IgD-negative memory B cell (primary cell): ENCODE results near the gene TIAM2. TPM values are rescaled to one million over a fixed set of nuclear protein-coding genes. Genes with fewer than 3 reads are reported as not detected.
"Not testable (repeated sequence)": the region's sequence is repeated elsewhere in the genome, so short reads cannot be mapped to it uniquely, and the experiment has no call there.

Source experiments
- H3K27ac Mint-ChIP-seq, 3 donors: one replicate each; pipeline ENCODE4 v1.8.0; 2020 to 2022; ENCODE audit warnings: mild to moderate bottlenecking in 3 of 3, mixed read lengths in 3 of 3, moderate library complexity in 1 of 3
- H3K27me3 Mint-ChIP-seq: one replicate; pipeline ENCODE4 v1.8.0; 2021; ENCODE audit warnings: mixed read lengths
- H3K36me3 Mint-ChIP-seq: one replicate; pipeline ENCODE4 v1.8.0; 2020; ENCODE audit warnings: mild to moderate bottlenecking, mixed read lengths
- H3K4me1 Mint-ChIP-seq, 3 donors: one replicate each; pipeline ENCODE4 v1.8.0; 2020 to 2022; ENCODE audit warnings: mixed read lengths in 3 of 3, mild to moderate bottlenecking in 1 of 3
- H3K4me3 Mint-ChIP-seq, 4 donors: one replicate each; pipeline ENCODE4 v1.8.0; 2020 to 2022; ENCODE audit warnings: mild to moderate bottlenecking in 4 of 4, mixed read lengths in 4 of 4, moderate library complexity in 3 of 4
- H3K9me3 Mint-ChIP-seq, 3 donors: one replicate each; pipeline ENCODE4 v1.8.0; 2020 to 2021; ENCODE audit warnings: mixed read lengths in 3 of 3, mild to moderate bottlenecking in 1 of 3
- polyA plus RNA-seq: library from polyadenylated mRNA; unstranded; fragments of 300-500 nt; fragmentation: Illumina TruSeq; gene quantifications from one replicate; pipeline ENCODE4 v1.2.3, GENCODE V29; 2021

TIAM2 gene
- polyA plus RNA-seq, 1 donor from 2014 or later = 5.8 TPM

DNA sequence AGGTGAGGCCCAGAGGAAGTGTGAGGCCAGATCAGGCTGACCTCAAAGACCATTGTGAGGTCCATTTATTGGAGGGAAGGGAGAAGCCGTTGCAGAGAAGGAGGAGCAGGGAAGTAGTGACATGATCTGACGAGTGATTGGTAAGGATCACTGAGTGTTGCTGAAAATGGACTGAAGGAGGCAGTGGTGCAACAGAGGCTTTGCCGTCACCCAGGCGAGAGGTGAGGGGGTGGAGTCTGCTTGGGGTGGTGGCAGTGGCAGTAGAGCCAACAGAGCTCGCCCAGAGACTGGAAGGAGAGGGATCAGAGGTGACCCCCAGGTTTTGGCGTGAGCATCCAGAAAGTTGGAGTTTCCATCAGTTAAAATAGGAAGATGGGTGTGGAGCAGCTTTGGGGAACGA is 200.8 kb downstream of the TIAM2 start:
- no peak overlapping the region for H3K27ac Mint-ChIP-seq

DNA sequence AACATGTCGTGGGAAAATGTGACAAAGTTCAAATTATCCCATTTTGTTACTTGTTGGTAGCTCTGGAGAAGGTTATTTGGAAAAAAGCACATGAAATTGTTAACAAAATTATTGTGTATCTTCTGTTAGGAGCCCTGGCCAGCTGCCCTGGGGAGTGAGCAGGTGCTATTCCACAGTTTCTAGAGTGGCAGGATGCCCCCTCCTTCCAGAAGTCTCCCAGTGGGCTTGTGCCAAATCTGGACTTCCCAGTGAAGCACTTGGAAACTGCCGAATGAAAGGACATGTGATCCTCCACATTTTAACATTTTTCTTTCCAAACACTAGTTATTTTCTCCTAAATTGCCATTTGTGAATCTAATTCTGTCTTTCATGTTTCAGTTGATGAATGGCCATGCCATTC is 201.8 kb downstream of the TIAM2 start:
- no peak overlapping the region for H3K4me3 Mint-ChIP-seq

More for the DNA sequence above, 200.8 kb downstream of the TIAM2 start:
- Mint-ChIP-seq H3K4me3 (no peak overlapping the region), H3K9me3 (peaks cover 0 to 3% (median 2%) of the 10 kb centered on the region in 3 donors), H3K27me3 (no peaks in the 10 kb centered on the region), H3K4me1 (peaks cover 5 to 15% (median 12%) of the 10 kb centered on the region in 3 donors), H3K36me3 (peaks cover 20% of the 10 kb centered on the region)

DNA sequence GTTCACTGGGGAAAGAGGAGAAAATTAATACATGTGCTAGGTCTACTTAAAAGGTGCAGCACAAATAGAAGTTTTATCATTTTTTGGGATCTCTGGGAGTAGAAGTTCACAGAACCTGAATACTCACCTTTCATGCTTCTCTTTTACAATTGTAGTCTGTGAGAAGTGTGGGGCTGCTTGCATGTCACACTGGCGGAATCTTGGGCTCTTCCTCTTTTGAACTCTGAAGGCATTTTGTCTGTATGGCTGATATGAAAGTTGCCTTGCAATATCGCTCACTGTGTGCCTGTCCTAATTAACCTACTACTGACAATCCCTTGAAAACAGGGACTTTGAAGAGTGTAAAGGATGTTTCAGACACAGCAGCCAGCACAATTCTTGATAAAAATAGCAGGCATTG is 202.8 kb downstream of the TIAM2 start:
- H3K4me3 Mint-ChIP-seq = no peak overlapping the region
- H3K4me1 Mint-ChIP-seq = peaks cover 5 to 20% (median 17%) of the 10 kb centered on the region in 3 donors
- no peaks in the 10 kb centered on the region for H3K27me3 Mint-ChIP-seq
- peaks cover 0 to 3% (median 2%) of the 10 kb centered on the region in 3 donors for H3K9me3 Mint-ChIP-seq
- H3K27ac Mint-ChIP-seq = no peak overlapping the region
- peaks cover 20% of the 10 kb centered on the region for H3K36me3 Mint-ChIP-seq

More for the DNA sequence above, 201.8 kb downstream of the TIAM2 start:
- peaks cover 20% of the 10 kb centered on the region for H3K36me3 Mint-ChIP-seq
- no peak overlapping the region for H3K27ac Mint-ChIP-seq
- no peaks in the 10 kb centered on the region for H3K27me3 Mint-ChIP-seq
- peaks cover 5 to 18% (median 18%) of the 10 kb centered on the region in 3 donors for H3K4me1 Mint-ChIP-seq
- peaks cover 0 to 3% (median 2%) of the 10 kb centered on the region in 3 donors for H3K9me3 Mint-ChIP-seq

DNA sequence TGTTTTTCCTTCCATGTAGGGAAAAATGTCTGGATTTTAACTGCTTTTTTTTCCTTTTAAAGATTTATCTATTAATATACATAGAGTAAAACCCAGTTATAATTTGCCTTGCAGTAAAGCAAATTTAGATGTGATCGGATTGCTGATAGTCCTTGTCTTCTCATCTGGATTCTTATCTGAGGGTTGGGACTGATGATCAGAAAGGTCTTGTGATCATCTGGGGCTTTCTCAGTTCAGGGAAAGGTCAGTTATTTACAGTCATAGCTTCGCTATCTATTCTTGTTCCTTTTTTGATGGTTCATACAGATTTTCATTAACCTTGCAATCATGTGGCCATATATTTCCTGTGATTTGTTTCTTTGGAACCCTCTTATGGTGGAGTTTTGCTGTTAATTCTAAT is 204.9 kb downstream of the TIAM2 start:
- no peaks in the 10 kb centered on the region for H3K27me3 Mint-ChIP-seq
- H3K36me3 Mint-ChIP-seq = peaks cover 17% of the 10 kb centered on the region
- peaks cover 0 to 3% (median 2%) of the 10 kb centered on the region in 3 donors for H3K9me3 Mint-ChIP-seq
- peaks cover 5 to 21% (median 20%) of the 10 kb centered on the region in 3 donors for H3K4me1 Mint-ChIP-seq
- no peak overlapping the region for H3K4me3 Mint-ChIP-seq
- H3K27ac Mint-ChIP-seq = peak overlapping the region in 1 of 3 donors; percentile 47

GRCh38 chr6:155201461-155202226 is 206.5 kb downstream of the TIAM2 start:
- H3K36me3 Mint-ChIP-seq = peaks cover 7% of the 10 kb centered on the region
- no peaks in the 10 kb centered on the region for H3K27me3 Mint-ChIP-seq
- H3K9me3 Mint-ChIP-seq = peaks cover 0 to 3% (median 0%) of the 10 kb centered on the region in 3 donors
- peak overlapping the region in 2 of 3 donors; percentile 41 to 77 for H3K27ac Mint-ChIP-seq
- peaks cover 7 to 31% (median 30%) of the 10 kb centered on the region in 3 donors for H3K4me1 Mint-ChIP-seq
- H3K4me3 Mint-ChIP-seq = peak overlapping the region in 2 of 4 donors; percentile 21 to 80

DNA sequence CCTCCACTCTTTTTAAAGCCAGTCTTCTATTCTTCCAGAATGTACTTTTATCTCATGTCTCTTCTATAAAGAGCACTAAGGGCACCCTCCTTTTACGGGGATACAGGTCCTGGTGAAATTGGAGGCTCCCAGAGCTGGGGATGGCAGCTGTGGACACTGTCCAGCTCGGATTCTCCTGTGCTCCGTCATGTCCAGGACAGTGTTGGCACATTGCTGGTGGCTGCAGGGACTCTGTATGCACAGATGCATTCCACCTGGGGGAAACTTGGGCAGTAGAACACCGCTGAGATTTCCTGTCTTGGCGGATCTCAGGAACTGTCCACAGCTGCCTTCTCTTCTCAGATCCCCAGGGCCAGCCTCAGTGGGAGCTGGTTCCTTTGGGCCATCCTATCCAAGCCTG is 212.1 kb downstream of the TIAM2 start:
- H3K9me3 Mint-ChIP-seq = peaks cover 0 to 2% (median 0%) of the 10 kb centered on the region in 3 donors
- H3K36me3 Mint-ChIP-seq = peaks cover 3% of the 10 kb centered on the region
- no peaks in the 10 kb centered on the region for H3K27me3 Mint-ChIP-seq
- peaks cover 5 to 19% (median 12%) of the 10 kb centered on the region in 3 donors for H3K4me1 Mint-ChIP-seq
- no peak overlapping the region for H3K4me3 Mint-ChIP-seq
- no peak overlapping the region for H3K27ac Mint-ChIP-seq

DNA sequence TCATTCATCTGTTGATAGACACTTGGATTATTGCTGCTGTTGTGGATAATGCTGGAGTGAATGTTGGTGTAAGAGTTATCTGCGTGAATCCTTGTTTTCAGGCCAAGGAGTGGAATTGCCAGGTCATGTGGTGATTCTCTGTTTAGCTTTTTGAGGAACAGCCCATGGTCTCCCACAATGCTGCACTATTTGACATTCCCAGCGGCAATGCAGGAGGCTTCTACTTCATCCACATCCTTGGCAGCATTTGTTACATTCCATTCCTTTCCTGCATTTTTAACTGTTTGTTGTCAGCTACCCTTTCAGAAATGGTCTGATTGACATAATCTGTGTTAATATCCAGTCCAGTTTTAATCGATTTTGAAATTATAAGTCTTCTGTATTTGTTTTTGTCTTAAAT is 217.0 kb downstream of the TIAM2 start:
- Mint-ChIP-seq H3K27ac (no peak overlapping the region), H3K4me1 (peaks cover 0 to 8% (median 0%) of the 10 kb centered on the region in 3 donors), H3K9me3 (peaks cover 0 to 2% (median 0%) of the 10 kb centered on the region in 3 donors), H3K4me3 (no peak overlapping the region), H3K27me3 (no peaks in the 10 kb centered on the region), H3K36me3 (peaks cover 5% of the 10 kb centered on the region)

DNA sequence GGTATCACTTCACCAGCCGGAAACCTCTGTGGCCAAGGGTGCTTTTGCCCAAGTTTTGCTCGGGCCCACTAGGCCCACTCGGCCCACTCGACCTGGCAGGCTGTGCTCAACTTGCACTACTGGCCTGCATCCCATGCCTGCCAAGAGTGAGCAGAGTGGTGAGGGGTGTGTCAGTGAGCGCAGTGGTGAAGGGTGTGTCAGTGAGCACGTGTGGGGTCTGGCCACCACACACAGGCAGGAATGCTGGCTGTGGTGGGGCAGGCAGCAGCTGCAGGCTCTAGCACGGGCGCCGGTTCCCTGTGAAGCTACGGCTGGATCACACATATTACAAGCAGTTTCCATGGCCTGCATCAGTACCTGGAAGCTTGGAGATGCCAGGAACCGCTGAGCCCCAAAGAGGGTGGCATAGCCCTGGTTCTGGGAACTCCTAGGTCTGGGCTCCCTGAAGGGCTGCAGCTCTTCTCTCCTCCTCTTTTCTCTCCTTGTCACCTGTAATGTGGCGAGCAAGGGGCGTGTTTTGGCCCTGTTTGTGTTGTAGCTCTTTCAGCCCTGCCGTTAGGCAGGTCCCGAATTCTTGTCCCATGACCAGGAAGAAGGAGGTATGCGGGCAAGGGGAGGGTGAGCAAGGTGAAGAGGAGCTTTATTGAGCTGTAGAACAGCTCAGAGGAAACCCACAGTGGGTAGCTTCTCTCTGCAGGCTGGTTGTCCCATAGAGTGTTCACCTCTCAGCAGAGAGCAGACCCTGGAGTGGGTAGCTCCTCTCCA is 217.7 kb downstream of the TIAM2 start:
- Mint-ChIP-seq H3K9me3 (peaks cover 0 to 2% (median 0%) of the 10 kb centered on the region in 3 donors), H3K27ac (no peak overlapping the region), H3K4me1 (peaks cover 0 to 6% (median 0%) of the 10 kb centered on the region in 3 donors), H3K4me3 (no peak overlapping the region), H3K36me3 (peaks cover 5% of the 10 kb centered on the region), H3K27me3 (no peaks in the 10 kb centered on the region)

DNA sequence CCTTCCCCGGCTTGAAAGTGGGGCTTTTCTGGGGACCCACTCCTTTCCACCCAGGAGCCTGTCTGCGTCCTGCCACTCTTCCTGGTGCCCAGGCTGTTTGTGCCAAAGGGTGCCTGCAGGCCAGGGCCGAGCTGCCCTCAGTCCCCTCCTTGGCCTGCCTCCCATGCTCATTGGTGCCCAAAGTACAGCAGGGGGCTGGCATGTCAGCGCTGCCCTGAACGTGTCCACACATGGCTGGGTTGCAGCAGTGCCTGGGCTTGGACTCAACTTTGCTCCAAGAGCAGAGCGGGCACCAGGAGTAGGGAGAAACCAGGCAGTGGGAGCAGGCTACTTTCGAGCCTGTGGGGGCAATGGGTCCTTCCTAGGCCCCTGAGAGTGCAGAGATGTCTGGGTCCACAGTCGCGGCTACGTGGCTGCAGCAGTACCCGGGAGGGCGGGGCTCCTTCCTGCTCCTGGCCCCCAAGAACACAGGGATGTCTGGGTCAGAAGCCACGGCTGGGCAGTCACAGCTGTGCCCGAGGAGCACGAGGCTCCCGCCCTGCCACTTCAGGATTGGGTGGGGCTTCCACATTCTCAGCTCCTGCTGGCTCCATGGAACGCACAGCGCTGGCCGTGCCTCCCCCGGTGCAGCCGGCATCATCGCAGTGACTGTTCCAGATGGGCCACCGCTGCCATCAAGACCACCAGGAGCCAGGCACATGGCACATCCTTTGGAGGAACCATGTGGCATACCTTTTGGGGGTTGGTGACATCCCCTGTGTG is 218.7 kb downstream of the TIAM2 start:
- Mint-ChIP-seq H3K4me1 (peaks cover 0 to 6% (median 0%) of the 10 kb centered on the region in 3 donors), H3K9me3 (peaks cover 0 to 2% (median 0%) of the 10 kb centered on the region in 3 donors), H3K36me3 (peaks cover 5% of the 10 kb centered on the region), H3K4me3 (no peak overlapping the region), H3K27ac (no peak overlapping the region), H3K27me3 (no peaks in the 10 kb centered on the region)

DNA sequence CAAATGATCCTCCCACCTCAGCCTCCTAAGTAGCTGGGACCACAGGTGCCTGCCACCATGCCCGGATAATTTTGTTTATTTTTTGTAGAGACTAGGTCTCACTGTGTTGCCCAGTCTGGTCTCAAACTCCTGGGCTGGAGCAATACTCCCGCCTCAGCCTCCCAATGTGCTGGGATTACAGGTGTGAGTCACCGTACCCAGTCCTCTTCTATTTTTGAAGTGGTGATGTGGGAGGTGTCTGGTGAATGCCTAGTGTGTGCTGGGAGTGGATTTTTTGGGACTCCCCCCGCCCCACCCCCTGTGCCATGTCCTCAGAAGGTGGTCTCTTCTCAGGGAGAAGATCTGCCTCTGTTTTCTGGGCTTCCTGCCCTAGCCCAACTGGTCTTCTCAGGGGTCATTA is 220.8 kb downstream of the TIAM2 start:
- Mint-ChIP-seq H3K4me1 (peaks cover 0 to 4% (median 3%) of the 10 kb centered on the region in 3 donors), H3K9me3 (peaks cover 0 to 2% (median 0%) of the 10 kb centered on the region in 3 donors), H3K4me3 (no peak overlapping the region), H3K36me3 (peaks cover 10% of the 10 kb centered on the region), H3K27ac (no peak overlapping the region), H3K27me3 (no peaks in the 10 kb centered on the region)

- Mint-ChIP-seq H3K9me3 (peaks cover 0 to 2% (median 0%) of the 10 kb centered on the region in 3 donors), H3K4me1 (peaks cover 0 to 4% (median 3%) of the 10 kb centered on the region in 3 donors), H3K27me3 (no peaks in the 10 kb centered on the region), H3K27ac (peak overlapping the region in 1 of 3 donors; percentile 77), H3K4me3 (no peak overlapping the region), H3K36me3 (peaks cover 10% of the 10 kb centered on the region)
These were observed 221.4 kb downstream of the TIAM2 start for GRCh38 chr6:155216312-155217046.

DNA sequence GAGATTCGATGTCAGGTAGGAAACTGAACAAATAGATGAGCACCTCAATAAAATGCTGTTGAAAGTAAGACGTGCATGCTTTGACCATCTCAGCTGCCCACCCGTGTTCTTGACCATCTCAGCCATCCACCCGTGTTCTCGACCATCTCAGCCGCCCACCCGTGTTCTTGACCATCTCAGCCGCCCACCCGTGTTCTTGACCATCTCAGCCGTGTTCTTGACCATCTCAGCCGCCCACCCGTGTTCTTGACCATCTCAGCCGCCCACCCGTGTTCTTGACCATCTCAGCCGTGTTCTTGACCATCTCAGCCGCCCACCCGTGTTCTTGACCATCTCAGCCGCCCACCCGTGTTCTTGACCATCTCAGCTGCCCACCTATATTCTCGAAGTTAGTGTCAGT is 223.6 kb downstream of the TIAM2 start:
- not testable (repeated sequence) for H3K4me1 Mint-ChIP-seq, H3K9me3 Mint-ChIP-seq, H3K36me3 Mint-ChIP-seq, H3K4me3 Mint-ChIP-seq, H3K27me3 Mint-ChIP-seq, H3K27ac Mint-ChIP-seq

GRCh38 chr6:155219299-155219698 is 224.2 kb downstream of the TIAM2 start:
- Mint-ChIP-seq H3K27ac (no peak overlapping the region), H3K4me1 (peaks cover 5 to 14% (median 13%) of the 10 kb centered on the region in 3 donors), H3K27me3 (no peaks in the 10 kb centered on the region), H3K9me3 (no peaks in the 10 kb centered on the region), H3K4me3 (no peak overlapping the region), H3K36me3 (peaks cover 7% of the 10 kb centered on the region)

DNA sequence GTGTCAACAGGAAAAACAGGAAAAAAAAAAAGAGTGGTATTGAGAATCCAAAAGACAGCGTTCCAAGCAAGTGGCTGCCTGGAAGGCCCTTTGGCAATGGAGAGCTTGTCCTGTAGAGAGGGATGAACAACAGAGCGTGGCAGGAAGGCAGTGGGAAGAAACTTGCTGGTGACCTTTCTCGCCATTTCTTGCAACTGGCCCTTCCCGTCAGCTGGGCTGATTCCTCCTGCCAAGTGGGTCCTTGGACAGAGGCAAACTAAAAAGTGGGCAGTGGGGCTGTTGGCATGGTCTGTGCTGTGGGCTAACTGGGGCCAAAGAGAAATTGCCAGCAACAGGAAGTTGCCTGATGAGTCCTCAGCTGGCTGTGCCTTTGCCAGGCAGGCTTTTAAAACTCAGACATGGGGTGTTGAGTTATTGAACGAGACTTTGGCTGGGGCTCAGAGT is 224.8 kb downstream of the TIAM2 start:
- H3K27me3 Mint-ChIP-seq = no peaks in the 10 kb centered on the region
- no peaks in the 10 kb centered on the region for H3K9me3 Mint-ChIP-seq
- H3K36me3 Mint-ChIP-seq = peaks cover 6% of the 10 kb centered on the region
- no peak overlapping the region for H3K27ac Mint-ChIP-seq
- no peak overlapping the region for H3K4me3 Mint-ChIP-seq
- H3K4me1 Mint-ChIP-seq = peaks cover 5 to 14% (median 13%) of the 10 kb centered on the region in 3 donors
